Keratinocyte (primary cell): Measurements from ENCODE around the gene PPM1J.

Experiments used
- EZH2 ChIP-seq: IDR thresholded peaks from one replicate; pipeline ENCODE4 v1.6.1; 2012; ENCODE audit warnings: inconsistent platforms, mild to moderate bottlenecking, low read length, moderate library complexity
- TF ChIP-seq, protein P1 (sequence below), 3 experiments: IDR thresholded peaks in 1 of 3; conservative IDR thresholded peaks in 1 of 3; optimal IDR thresholded peaks in 1 of 3; 2 replicates in 2 of 3; 3 replicates in 1 of 3; pipeline versions ENCODE3 to v1.5.1; 2011; ENCODE audit warnings: low read length in 3 of 3, mild to moderate bottlenecking in 3 of 3, moderate library complexity in 2 of 3, control low read depth in 1 of 3, inconsistent platforms in 1 of 3; ENCODE audit not compliant: insufficient read depth in 2 of 3; ENCODE audit errors: extremely low read depth in 1 of 3

DNA sequence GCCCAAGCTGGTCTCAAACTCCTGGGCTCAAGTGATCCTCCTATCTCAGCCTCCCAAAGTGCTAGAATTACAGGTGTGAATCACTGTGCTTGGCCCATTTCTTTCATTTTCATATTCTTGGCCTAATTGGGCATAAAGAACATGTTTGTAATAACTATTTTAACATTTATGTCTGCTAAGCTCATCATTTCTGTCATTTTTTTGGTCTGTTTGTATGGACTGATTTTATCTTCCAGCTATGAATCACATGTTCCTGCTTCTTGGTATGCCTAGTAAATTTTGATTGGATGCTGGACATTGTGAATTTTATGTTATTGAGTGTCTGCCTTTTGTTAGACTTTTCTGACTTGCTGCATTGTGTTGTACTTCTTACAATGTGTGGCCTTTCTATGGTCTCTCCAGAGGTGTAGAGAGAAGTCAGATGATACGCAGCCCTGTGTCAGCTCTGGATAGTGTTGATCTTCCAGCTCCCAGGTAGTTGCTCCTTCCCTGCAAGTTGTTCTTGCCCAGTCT is 39.0 kb upstream of the PPM1J start:
- TF ChIP-seq, protein P1, sequence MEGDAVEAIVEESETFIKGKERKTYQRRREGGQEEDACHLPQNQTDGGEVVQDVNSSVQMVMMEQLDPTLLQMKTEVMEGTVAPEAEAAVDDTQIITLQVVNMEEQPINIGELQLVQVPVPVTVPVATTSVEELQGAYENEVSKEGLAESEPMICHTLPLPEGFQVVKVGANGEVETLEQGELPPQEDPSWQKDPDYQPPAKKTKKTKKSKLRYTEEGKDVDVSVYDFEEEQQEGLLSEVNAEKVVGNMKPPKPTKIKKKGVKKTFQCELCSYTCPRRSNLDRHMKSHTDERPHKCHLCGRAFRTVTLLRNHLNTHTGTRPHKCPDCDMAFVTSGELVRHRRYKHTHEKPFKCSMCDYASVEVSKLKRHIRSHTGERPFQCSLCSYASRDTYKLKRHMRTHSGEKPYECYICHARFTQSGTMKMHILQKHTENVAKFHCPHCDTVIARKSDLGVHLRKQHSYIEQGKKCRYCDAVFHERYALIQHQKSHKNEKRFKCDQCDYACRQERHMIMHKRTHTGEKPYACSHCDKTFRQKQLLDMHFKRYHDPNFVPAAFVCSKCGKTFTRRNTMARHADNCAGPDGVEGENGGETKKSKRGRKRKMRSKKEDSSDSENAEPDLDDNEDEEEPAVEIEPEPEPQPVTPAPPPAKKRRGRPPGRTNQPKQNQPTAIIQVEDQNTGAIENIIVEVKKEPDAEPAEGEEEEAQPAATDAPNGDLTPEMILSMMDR (optimal IDR thresholded peaks at IDR 0.05 in 1 of 3, IDR thresholded peaks at IDR 0.05 in 1 of 3, conservative IDR thresholded peaks at IDR 0.05 in 1 of 3; ENCODE audit: extremely low read depth in 1 of 3, insufficient read depth in 2 of 3, low read length in 3 of 3) = no peak
- no peak for TF ChIP-seq EZH2
